ENCODE measurements around the gene TUFT1.

GRCh38 chr1:151509350-151510019 is 30.6 kb upstream of the TUFT1 start:
- no peak for TF ChIP-seq POLR2A (IDR thresholded peaks at IDR 0.05; ENCODE audit: low read depth, low read length)
- no peak for TF ChIP-seq POLR2AphosphoS5 (IDR thresholded peaks at IDR 0.05; ENCODE audit: low read depth, low read length)
- TF ChIP-seq TAF1 (IDR thresholded peaks at IDR 0.05; ENCODE audit: borderline replicate concordance, low read depth, low read length): no peak

All from GM12892 (cell line).